ENCODE measurements around the gene CPSF3.

DNA sequence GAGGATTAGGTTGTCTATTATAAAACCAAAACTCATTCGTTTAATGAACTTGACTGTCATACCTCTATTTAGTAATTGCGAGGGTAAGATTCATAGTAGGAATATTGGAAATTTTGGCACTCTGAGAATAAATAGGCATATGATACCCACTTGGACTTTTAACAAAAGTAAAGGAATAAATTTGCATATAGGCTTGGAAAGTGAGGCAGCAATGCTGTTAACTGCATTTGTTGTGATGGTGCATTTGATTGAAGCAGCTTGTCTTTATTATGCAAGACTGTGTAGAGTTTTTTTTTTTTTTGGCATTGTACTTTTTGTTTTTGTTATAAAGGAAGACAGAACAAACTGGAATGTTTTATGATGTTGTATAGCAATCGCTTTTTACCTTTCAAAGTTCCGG is 19.0 kb upstream of the CPSF3 start:
- TF ChIP-seq, protein P1, sequence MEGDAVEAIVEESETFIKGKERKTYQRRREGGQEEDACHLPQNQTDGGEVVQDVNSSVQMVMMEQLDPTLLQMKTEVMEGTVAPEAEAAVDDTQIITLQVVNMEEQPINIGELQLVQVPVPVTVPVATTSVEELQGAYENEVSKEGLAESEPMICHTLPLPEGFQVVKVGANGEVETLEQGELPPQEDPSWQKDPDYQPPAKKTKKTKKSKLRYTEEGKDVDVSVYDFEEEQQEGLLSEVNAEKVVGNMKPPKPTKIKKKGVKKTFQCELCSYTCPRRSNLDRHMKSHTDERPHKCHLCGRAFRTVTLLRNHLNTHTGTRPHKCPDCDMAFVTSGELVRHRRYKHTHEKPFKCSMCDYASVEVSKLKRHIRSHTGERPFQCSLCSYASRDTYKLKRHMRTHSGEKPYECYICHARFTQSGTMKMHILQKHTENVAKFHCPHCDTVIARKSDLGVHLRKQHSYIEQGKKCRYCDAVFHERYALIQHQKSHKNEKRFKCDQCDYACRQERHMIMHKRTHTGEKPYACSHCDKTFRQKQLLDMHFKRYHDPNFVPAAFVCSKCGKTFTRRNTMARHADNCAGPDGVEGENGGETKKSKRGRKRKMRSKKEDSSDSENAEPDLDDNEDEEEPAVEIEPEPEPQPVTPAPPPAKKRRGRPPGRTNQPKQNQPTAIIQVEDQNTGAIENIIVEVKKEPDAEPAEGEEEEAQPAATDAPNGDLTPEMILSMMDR (IDR thresholded peaks at IDR 0.05) = no peak
- TF ChIP-seq POLR2A (IDR thresholded peaks at IDR 0.05) = no peak
